CD4-positive, alpha-beta T cell (primary cell): Measurements from ENCODE around the gene TUBG1. TPM values are rescaled to one million over a fixed set of nuclear protein-coding genes. Genes with fewer than 3 reads are reported as not detected.
"Not testable (repeated sequence)": the region's sequence is repeated elsewhere in the genome, so short reads cannot be mapped to it uniquely, and the experiment has no call there.

ENCODE experiments used
- ATAC-seq: fragments of 200-7000 bp; cut with Tn5 transposase; one replicate; pipeline ENCODE4 v1.10.0; 2022; ENCODE audit warnings: mild to moderate bottlenecking; ENCODE audit not compliant: poor library complexity
- CTCF ChIA-PET: fragments of 350-600 bp; sonication (Branson Sonifier 250); formaldehyde crosslinking; loops from one replicate; lab custom pipeline; 2021; ENCODE audit warnings: antibody characterized with exemption, inconsistent platforms; lab: Charles Lee
- POLR2A ChIA-PET: fragments of 350-600 bp; sonication (Branson Sonifier 250); formaldehyde crosslinking; loops from one replicate; lab custom pipeline; 2021; ENCODE audit warnings: antibody characterized with exemption, inconsistent platforms; lab: Charles Lee
- DNase-seq, 14 experiments: peaks; one replicate each; pipeline ENCODE4 v3.0.0-alpha.2; 2013 to 2020; ENCODE audit warnings: mixed read lengths in 2 of 14
- H3K27ac ChIP-seq, 2 donors: one replicate each; pipeline versions ENCODE4 v1.5.1 to v1.7.0; 2013; ENCODE audit warnings: low read length in 2 of 2, low read depth in 1 of 2, mild to moderate bottlenecking in 1 of 2
- H3K27me3 ChIP-seq, 2 experiments: 1 replicate in 1 of 2; 2 replicates in 1 of 2; pipeline versions ENCODE4 v1.6.1 to v1.7.0; 2013; ENCODE audit warnings: low read length in 2 of 2, control low read depth in 1 of 2, mild to moderate bottlenecking in 1 of 2, moderate library complexity in 1 of 2; ENCODE audit not compliant: insufficient read depth in 2 of 2, control insufficient read depth in 1 of 2
- H3K36me3 ChIP-seq: one replicate; pipeline ENCODE4 v1.6.1; 2013; ENCODE audit warnings: low read length, control low read depth; ENCODE audit not compliant: insufficient read depth
- H3K4me1 ChIP-seq: one replicate; pipeline ENCODE4 v1.6.1; 2013; ENCODE audit warnings: low read length, control low read depth; ENCODE audit not compliant: insufficient read depth
- H3K4me3 ChIP-seq: one replicate; pipeline ENCODE4 v1.5.1; 2013; ENCODE audit warnings: mild to moderate bottlenecking, low read length, moderate library complexity
- H3K9me3 ChIP-seq, 2 experiments: 1 replicate in 1 of 2; 2 replicates in 1 of 2; pipeline versions ENCODE4 v1.6.1 to v1.7.0; 2013; ENCODE audit warnings: low read length in 2 of 2, mild to moderate bottlenecking in 2 of 2, control low read depth in 1 of 2, moderate library complexity in 1 of 2; ENCODE audit not compliant: control insufficient read depth in 1 of 2, insufficient read depth in 1 of 2
- H3K27ac Mint-ChIP-seq: one replicate; pipeline ENCODE4 v1.8.0; 2020; ENCODE audit warnings: mixed read lengths
- H3K27me3 Mint-ChIP-seq: one replicate; pipeline ENCODE4 v1.8.0; 2021; ENCODE audit warnings: mixed read lengths
- H3K36me3 Mint-ChIP-seq: one replicate; pipeline ENCODE4 v1.8.0; 2021; ENCODE audit warnings: low read depth, mixed read lengths
- H3K4me1 Mint-ChIP-seq: one replicate; pipeline ENCODE4 v1.8.0; 2021; ENCODE audit warnings: low read depth, mixed read lengths
- H3K4me3 Mint-ChIP-seq: one replicate; pipeline ENCODE4 v1.8.0; 2020; ENCODE audit warnings: mild to moderate bottlenecking, mixed read lengths
- H3K9me3 Mint-ChIP-seq: one replicate; pipeline ENCODE4 v1.8.0; 2020; ENCODE audit warnings: mixed read lengths
- intact Hi-C, 2 experiments: fragments of 100-400 bp; cut with DNase I in 1 of 2; cut with micrococcal nuclease in 1 of 2; formaldehyde crosslinking; loops; one replicate each; pipeline versions ENCODE4 v1.15.1 to v1.9.0; 2023 to 2025; cut with DNase I, micrococcal nuclease
- total RNA-seq, 174 experiments: library from RNA in 2 of 174; stranded (reverse) in 2 of 174; gene quantifications; one replicate each; pipeline ENCODE4 v1.2.3 and lab custom pipeline; 2021 to 2026
- TF ChIP-seq, protein P1 (sequence below): fragments of 200-600 bp; IDR thresholded peaks from one replicate; pipeline ENCODE4 v1.8.0; 2022; ENCODE audit warnings: antibody characterized with exemption, mild to moderate bottlenecking

The TUBG1 gene
- total RNA-seq, 2 experiments from 2014 or later = 7.3 to 8.5 TPM

DNA sequence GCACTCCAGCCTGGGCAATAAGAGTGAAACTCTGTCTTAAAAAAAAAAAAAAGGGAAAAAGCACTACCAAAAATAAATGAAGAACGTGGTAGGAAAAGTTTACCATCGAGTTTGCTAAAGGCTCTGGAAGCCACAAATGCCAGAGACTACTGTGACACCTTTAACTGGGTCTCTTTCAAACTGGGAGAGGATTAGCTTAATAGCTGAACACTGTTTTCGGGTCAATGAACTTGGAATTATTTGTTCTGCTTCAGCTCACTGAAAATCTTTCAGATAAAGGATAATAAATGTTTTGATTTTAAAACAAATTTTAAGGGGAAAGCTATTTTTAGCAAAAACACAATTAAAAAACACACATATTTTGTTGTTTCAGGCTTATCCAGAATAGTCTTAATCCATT lies 1.7 kb upstream of the TUBG1 start:
- Mint-ChIP-seq H3K27ac (peak overlapping the region; percentile 97), H3K9me3 (no peaks in the 10 kb centered on the region), H3K36me3 (peaks cover 65% of the 10 kb centered on the region), H3K4me1 (peaks cover 65% of the 10 kb centered on the region), H3K27me3 (no peaks in the 10 kb centered on the region), H3K4me3 (peak overlapping the region; percentile 100)
- Histone ChIP-seq H3K36me3 (peaks cover 24% of the 10 kb centered on the region), H3K27ac (peak overlapping the region in 1 of 2 donors; percentile 92), H3K4me3 (peak overlapping the region; percentile 100), H3K27me3 (no peaks in the 10 kb centered on the region), H3K4me1 (peaks cover 47% of the 10 kb centered on the region), H3K9me3 (no peaks in the 10 kb centered on the region)
- TF ChIP-seq, protein P1, sequence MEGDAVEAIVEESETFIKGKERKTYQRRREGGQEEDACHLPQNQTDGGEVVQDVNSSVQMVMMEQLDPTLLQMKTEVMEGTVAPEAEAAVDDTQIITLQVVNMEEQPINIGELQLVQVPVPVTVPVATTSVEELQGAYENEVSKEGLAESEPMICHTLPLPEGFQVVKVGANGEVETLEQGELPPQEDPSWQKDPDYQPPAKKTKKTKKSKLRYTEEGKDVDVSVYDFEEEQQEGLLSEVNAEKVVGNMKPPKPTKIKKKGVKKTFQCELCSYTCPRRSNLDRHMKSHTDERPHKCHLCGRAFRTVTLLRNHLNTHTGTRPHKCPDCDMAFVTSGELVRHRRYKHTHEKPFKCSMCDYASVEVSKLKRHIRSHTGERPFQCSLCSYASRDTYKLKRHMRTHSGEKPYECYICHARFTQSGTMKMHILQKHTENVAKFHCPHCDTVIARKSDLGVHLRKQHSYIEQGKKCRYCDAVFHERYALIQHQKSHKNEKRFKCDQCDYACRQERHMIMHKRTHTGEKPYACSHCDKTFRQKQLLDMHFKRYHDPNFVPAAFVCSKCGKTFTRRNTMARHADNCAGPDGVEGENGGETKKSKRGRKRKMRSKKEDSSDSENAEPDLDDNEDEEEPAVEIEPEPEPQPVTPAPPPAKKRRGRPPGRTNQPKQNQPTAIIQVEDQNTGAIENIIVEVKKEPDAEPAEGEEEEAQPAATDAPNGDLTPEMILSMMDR = no peak
- CTCF ChIA-PET = interaction anchor here (0.6 to 3.0 kb wide), 4 partner anchors 30 to 878 kb away, joined by 3 to 26 read pairs (median 4); partner anchors contain the start of genes PSMC3IP and RPL27
- intact Hi-C loops = loop anchor here in 1 of 2 experiments (2.0 kb wide), 3 partner anchors 41 to 223 kb away; partner anchors contain the start of gene MLX
- DNase-seq (no peak), ATAC-seq (no peak)
- POLR2A ChIA-PET = interaction anchor here (0.9 to 2.8 kb wide), 14 partner anchors 9 to 780 kb away, joined by 3 to 42 read pairs (median 6); partner anchors contain the start of genes BECN1, MLX, PLEKHH3 and PSMC3IP

DNA sequence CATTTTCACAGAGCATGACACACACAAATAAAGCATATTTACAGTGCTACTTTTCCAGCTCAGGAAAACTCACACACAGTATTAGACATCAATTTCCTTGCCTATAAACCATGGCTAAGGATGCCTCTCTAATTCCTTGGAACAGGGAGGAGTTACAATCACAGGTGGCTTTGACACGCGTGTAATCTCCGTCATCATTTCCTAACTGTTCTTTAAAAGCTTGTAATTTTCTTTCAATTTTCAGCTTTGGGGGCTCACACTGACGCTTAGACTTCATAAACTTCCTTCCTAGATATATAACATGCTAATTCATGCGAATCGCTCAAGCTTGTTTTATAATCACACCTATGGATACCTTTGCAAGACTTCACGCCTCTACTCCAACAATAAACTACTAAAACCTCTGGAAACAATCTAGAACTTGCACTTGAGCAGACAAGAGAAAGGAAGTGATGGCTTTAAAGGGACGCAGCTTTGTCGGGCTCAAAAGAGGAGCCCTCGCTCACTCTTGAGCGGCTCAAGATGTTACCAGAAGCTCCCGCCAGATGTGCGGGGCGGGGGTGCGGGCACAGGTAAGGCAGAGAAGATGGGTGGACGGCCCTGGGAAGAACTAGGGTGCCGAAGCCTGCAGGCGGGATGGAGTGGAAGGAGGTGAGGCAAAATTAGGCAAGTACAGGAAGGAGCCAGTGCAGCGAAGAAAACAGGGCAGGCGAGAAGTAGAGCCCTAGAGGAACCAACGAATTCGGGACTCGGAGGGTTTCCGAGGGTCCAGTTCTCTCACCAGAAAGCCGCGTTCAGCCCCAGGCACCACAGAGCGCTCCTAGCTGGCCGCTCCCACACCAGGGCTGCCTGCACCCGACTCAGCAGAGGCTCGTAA lies 940 bp upstream of the TUBG1 start:
- peaks cover 62% of the 10 kb centered on the region for H3K36me3 Mint-ChIP-seq
- DNase-seq (peak in 9 of 14 experiments; percentile 2 to 49 (median 14)), ATAC-seq (peak; percentile 57)
- no peaks in the 10 kb centered on the region for H3K9me3 ChIP-seq
- H3K27ac ChIP-seq = peak overlapping the region; percentile 92 to 96
- peaks cover 57% of the 10 kb centered on the region for H3K4me1 Mint-ChIP-seq
- peak overlapping the region; percentile 100 for H3K4me3 ChIP-seq
- no peaks in the 10 kb centered on the region for H3K27me3 Mint-ChIP-seq
- H3K27ac Mint-ChIP-seq = peak overlapping the region; percentile 97
- H3K4me3 Mint-ChIP-seq = peak overlapping the region; percentile 100
- POLR2A ChIA-PET = interaction anchor here (0.7 to 2.8 kb wide), 38 partner anchors 10 to 919 kb away, joined by 3 to 42 read pairs (median 4); partner anchors contain the start of genes BECN1, CAVIN1, CNTD1 and COA3
- H3K4me1 ChIP-seq = peaks cover 42% of the 10 kb centered on the region
- intact Hi-C loops = loop anchor here (1.0 to 2.0 kb wide), 4 partner anchors 42 to 222 kb away; partner anchors contain the start of gene MLX (in 1 of the 2)
- H3K36me3 ChIP-seq = peaks cover 25% of the 10 kb centered on the region
- no peaks in the 10 kb centered on the region for H3K27me3 ChIP-seq
- no peaks in the 10 kb centered on the region for H3K9me3 Mint-ChIP-seq
- CTCF ChIA-PET = interaction anchor here (0.6 to 3.0 kb wide), 6 partner anchors 31 to 877 kb away, joined by 3 to 26 read pairs (median 4); partner anchors contain the start of genes PSMC3IP and RPL27
- TF ChIP-seq, protein P1 = no peak

DNA sequence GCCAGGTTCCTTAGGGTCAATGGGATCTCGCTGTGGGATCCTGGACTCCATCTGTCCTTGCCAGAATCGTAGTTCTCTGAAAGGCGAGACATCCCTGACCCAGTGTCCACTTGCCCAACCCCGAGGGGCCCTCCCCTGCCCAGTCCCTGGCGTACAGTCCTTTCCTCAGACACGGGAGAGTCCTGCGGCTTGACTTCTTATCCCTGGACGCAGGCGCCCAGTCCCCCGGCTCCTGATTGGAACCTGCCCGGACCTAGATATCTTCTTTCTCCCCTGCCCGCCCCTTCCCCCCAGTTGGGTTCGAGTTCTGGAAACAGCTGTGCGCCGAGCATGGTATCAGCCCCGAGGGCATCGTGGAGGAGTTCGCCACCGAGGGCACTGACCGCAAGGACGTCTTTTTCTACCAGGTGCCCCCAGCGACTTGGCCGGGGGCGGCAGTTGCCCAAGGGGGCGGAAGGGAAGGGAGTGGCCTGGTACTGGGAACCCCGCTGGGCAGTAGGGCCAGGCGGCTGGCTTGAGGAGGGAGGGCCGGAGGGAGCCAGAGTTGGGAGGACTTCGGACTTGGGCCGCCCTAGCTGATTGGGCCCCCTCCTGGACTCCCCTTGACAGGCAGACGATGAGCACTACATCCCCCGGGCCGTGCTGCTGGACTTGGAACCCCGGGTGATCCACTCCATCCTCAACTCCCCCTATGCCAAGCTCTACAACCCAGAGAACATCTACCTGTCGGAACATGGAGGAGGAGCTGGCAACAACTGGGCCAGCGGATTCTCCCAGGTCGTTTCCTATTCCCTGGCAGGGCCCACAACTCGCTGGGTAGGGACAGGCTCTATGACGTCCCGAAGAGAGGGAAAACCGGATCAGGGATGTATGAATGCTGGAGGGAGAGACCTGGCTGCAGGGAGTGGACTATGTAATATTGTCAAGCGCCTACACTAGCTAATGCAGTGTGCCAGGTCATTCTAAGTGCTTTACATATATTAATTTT lies 625 bp downstream of the TUBG1 start:
- DNase-seq = peak in 3 of 14 experiments; percentile 2 to 14 (median 7)
- H3K9me3 ChIP-seq, H3K9me3 Mint-ChIP-seq, ATAC-seq, H3K27me3 ChIP-seq, H3K27me3 Mint-ChIP-seq: not testable (repeated sequence)
- Mint-ChIP-seq H3K4me1 (peaks cover 43% of the 10 kb centered on the region), H3K36me3 (peaks cover 60% of the 10 kb centered on the region), H3K27ac (peak overlapping the region; percentile 97), H3K4me3 (peak overlapping the region; percentile 100)
- Histone ChIP-seq H3K36me3 (peaks cover 36% of the 10 kb centered on the region), H3K4me1 (peaks cover 36% of the 10 kb centered on the region), H3K27ac (peak overlapping the region in 1 of 2 donors; percentile 38), H3K4me3 (peak overlapping the region; percentile 100)
- CTCF ChIA-PET = interaction anchor here (0.7 to 3.0 kb wide), 4 partner anchors 32 to 153 kb away, joined by 3 to 26 read pairs (median 3); partner anchors contain the start of gene PSMC3IP
- POLR2A ChIA-PET = interaction anchor here (0.5 to 2.8 kb wide), 31 partner anchors 8 to 921 kb away, joined by 3 to 42 read pairs (median 4); partner anchors contain the start of genes CAVIN1, CNTD1, COA3 and DHX58
- intact Hi-C loops = loop anchor here (1.0 to 2.0 kb wide), 4 partner anchors 43 to 221 kb away; partner anchors contain the start of gene MLX (in 1 of the 2)
